IMR-90 (cell line): ENCODE measurements around the gene KRT38. TPM values are rescaled to one million over a fixed set of nuclear protein-coding genes. Genes with fewer than 3 reads are reported as not detected.

Experiments
- ATAC-seq: fragments of 200-7000 bp; cut with Tn5 transposase; 2 replicates; pipeline ENCODE4 v1.9.1; 2020; ENCODE audit warnings: low read depth, mild to moderate bottlenecking, moderate library complexity
- BruUV-seq: library from RNA; stranded (reverse); fragments of 400-500 nt; replicated peaks from 2 replicates; lab custom pipeline; 2021; lab: Mats Ljungman, UMichigan
- CTCF ChIA-PET: fragments of 300-600 bp; formaldehyde crosslinking; extraction: SDS; loops from one replicate; lab custom pipeline; 2021; ENCODE audit warnings: antibody characterized with exemption; lab: Yijun Ruan, JAX
- POLR2A ChIA-PET: fragments of 300-600 bp; sonication (Branson Sonifier 250); formaldehyde crosslinking; loops from one replicate; lab custom pipeline; 2022; ENCODE audit warnings: antibody characterized with exemption; ENCODE audit not compliant: unreplicated experiment; lab: Charles Lee
- DNase-seq: peaks from one replicate; pipeline ENCODE4 v3.0.0; 2013
- H2AFZ ChIP-seq: replicated peaks from 2 replicates; pipeline ENCODE3; 2013; ENCODE audit warnings: low read length, mild to moderate bottlenecking; ENCODE audit not compliant: poor library complexity
- H2AK5ac ChIP-seq: 2 replicates; pipeline ENCODE4 v1.6.1; 2013; ENCODE audit warnings: low read depth, low read length, inconsistent platforms
- H2AK9ac ChIP-seq: replicated peaks from 2 replicates; pipeline ENCODE3; 2013; ENCODE audit warnings: mild to moderate bottlenecking, low read depth, low read length, moderate library complexity; ENCODE audit not compliant: poor library complexity
- H2BK120ac ChIP-seq: 2 replicates; pipeline ENCODE4 v1.6.1; 2013; ENCODE audit warnings: low read depth, low read length, inconsistent platforms
- H2BK15ac ChIP-seq: 3 replicates; pipeline ENCODE4 v1.6.1; 2013; ENCODE audit warnings: low read depth, low read length, inconsistent platforms
- H2BK20ac ChIP-seq: 2 replicates; pipeline ENCODE4 v1.6.1; 2013; ENCODE audit warnings: low read depth, mild to moderate bottlenecking, inconsistent platforms, low read length, moderate library complexity
- H2BK5ac ChIP-seq: 2 replicates; pipeline ENCODE4 v1.6.1; 2013; ENCODE audit warnings: mild to moderate bottlenecking, low read depth, low read length, inconsistent platforms; ENCODE audit not compliant: poor library complexity, severe bottlenecking
- H3K14ac ChIP-seq: replicated peaks from 2 replicates; pipeline ENCODE4 v1.6.1; 2013; ENCODE audit warnings: low read depth, low read length, inconsistent platforms
- H3K18ac ChIP-seq: 2 replicates; pipeline ENCODE4 v1.6.1; 2013; ENCODE audit warnings: low read depth, low read length, control low read depth
- H3K23ac ChIP-seq: 2 replicates; pipeline ENCODE4 v1.6.1; 2013; ENCODE audit warnings: low read depth, low read length, inconsistent platforms
- H3K27ac ChIP-seq: 2 replicates; pipeline ENCODE4 v1.5.1; 2013; ENCODE audit warnings: mild to moderate bottlenecking, control low read depth, low read length; ENCODE audit not compliant: insufficient read depth
- H3K27me3 ChIP-seq: 2 replicates; pipeline ENCODE4 v1.6.1; 2013; ENCODE audit warnings: low read length; ENCODE audit not compliant: control insufficient read depth, insufficient read depth
- H3K36me3 ChIP-seq: 2 replicates; pipeline ENCODE4 v1.6.1; 2013; ENCODE audit warnings: low read length, mixed read lengths; ENCODE audit not compliant: control insufficient read depth, insufficient read depth
- H3K4ac ChIP-seq: 2 replicates; pipeline ENCODE4 v1.6.1; 2013; ENCODE audit warnings: low read depth, low read length, inconsistent platforms
- H3K4me1 ChIP-seq: 2 replicates; pipeline ENCODE4 v1.6.1; 2013; ENCODE audit warnings: low read length, mixed read lengths; ENCODE audit not compliant: control insufficient read depth, insufficient read depth
- H3K4me2 ChIP-seq: 2 replicates; pipeline ENCODE4 v1.6.1; 2013; ENCODE audit warnings: low read depth, mild to moderate bottlenecking, control low read depth, low read length, moderate library complexity
- H3K4me3 ChIP-seq: 2 replicates; pipeline ENCODE4 v1.5.1; 2013; ENCODE audit warnings: low read depth, mild to moderate bottlenecking, control low read depth, low read length, moderate library complexity; ENCODE audit not compliant: insufficient read depth
- H3K56ac ChIP-seq: 2 replicates; pipeline ENCODE4 v1.6.1; 2013; ENCODE audit warnings: low read length, inconsistent platforms; ENCODE audit not compliant: insufficient read depth; ENCODE audit errors: extremely low read depth
- H3K79me1 ChIP-seq, 2 experiments: 2 replicates each; pipeline ENCODE4 v1.6.1; 2013; ENCODE audit warnings: low read length in 2 of 2, inconsistent platforms in 1 of 2, low read depth in 1 of 2
- H3K9ac ChIP-seq: 2 replicates; pipeline ENCODE4 v1.6.1; 2013; ENCODE audit warnings: low read depth, low read length, control low read depth
- H3K9me1 ChIP-seq: 2 replicates; pipeline ENCODE4 v1.6.1; 2013; ENCODE audit warnings: low read length, inconsistent platforms; ENCODE audit not compliant: insufficient read depth
- H3K9me3 ChIP-seq: 2 replicates; pipeline ENCODE4 v1.6.1; 2013; ENCODE audit warnings: low read length; ENCODE audit not compliant: control insufficient read depth, insufficient read depth
- H4K20me1 ChIP-seq: 2 replicates; pipeline ENCODE4 v1.6.1; 2013; ENCODE audit warnings: low read length, inconsistent platforms; ENCODE audit not compliant: insufficient read depth
- H4K5ac ChIP-seq: 2 replicates; pipeline ENCODE4 v1.6.1; 2013; ENCODE audit warnings: mild to moderate bottlenecking, low read depth, low read length, control low read depth
- H4K8ac ChIP-seq, 2 experiments: 2 replicates each; pipeline ENCODE4 v1.6.1; 2013; ENCODE audit warnings: low read depth in 2 of 2, low read length in 2 of 2, control low read depth in 1 of 2, inconsistent platforms in 1 of 2
- H4K91ac ChIP-seq: 2 replicates; pipeline ENCODE4 v1.6.1; 2013; ENCODE audit warnings: low read depth, low read length, inconsistent platforms; ENCODE audit not compliant: insufficient read depth
- CEBPB ChIP-seq: IDR thresholded peaks from 2 replicates; pipeline ENCODE4 v1.6.1; 2012; ENCODE audit warnings: low read depth, low read length, improper control_type of control experiment
- CHD1 ChIP-seq: IDR thresholded peaks from 2 replicates; pipeline ENCODE4 v1.6.1; 2012; ENCODE audit warnings: low read depth, low read length, improper control_type of control experiment
- FOS ChIP-seq: fragments of 150-350 bp; IDR thresholded peaks from 2 replicates; pipeline ENCODE4 v1.6.1; 2016; ENCODE audit warnings: low read depth, low read length
- MAFK ChIP-seq: IDR thresholded peaks from 2 replicates; pipeline ENCODE4 v1.6.1; 2012; ENCODE audit warnings: low read depth, low read length, improper control_type of control experiment
- MAZ ChIP-seq: IDR thresholded peaks from 2 replicates; pipeline ENCODE4 v1.6.1; 2012; ENCODE audit warnings: low read depth, mild to moderate bottlenecking, low read length, improper control_type of control experiment, moderate library complexity, borderline replicate concordance
- MXI1 ChIP-seq: IDR thresholded peaks from 2 replicates; pipeline ENCODE4 v1.6.1; 2012; ENCODE audit warnings: low read depth, mild to moderate bottlenecking, low read length, moderate library complexity, borderline replicate concordance
- NFE2L2 ChIP-seq: fragments of 150-350 bp; IDR thresholded peaks from 2 replicates; pipeline ENCODE4 v1.6.1; 2016; ENCODE audit warnings: low read depth, mild to moderate bottlenecking, low read length
- RCOR1 ChIP-seq: IDR thresholded peaks from 2 replicates; pipeline ENCODE4 v1.6.1; 2012; ENCODE audit warnings: mild to moderate bottlenecking, low read length, improper control_type of control experiment; ENCODE audit not compliant: insufficient replicate concordance
- RFX5 ChIP-seq: IDR thresholded peaks from 2 replicates; pipeline ENCODE4 v1.8.0; 2012; ENCODE audit warnings: low read depth, mild to moderate bottlenecking, low read length, moderate library complexity
- SMC3 ChIP-seq: fragments of 150-350 bp; IDR thresholded peaks from 2 replicates; pipeline ENCODE4 v1.6.1; 2016; ENCODE audit warnings: low read depth, mild to moderate bottlenecking, antibody characterized with exemption, low read length, moderate library complexity
- dilution Hi-C: fragments of 300-500 bp; cut with HindIII; formaldehyde crosslinking; loops from one replicate; pipeline ENCODE4 v1.14.3; 2018; ENCODE audit warnings: low sequenced_read_pairs; ENCODE audit not compliant: unreplicated experiment
- in situ Hi-C: fragments of 300-500 bp; cut with MboI; formaldehyde crosslinking; loops from 3 replicates; pipeline ENCODE4 v1.14.3; 2019; ENCODE audit warnings: low sequenced_read_pairs, inconsistent platforms, mixed read lengths
- intact Hi-C: fragments of 100-400 bp; cut with micrococcal nuclease; formaldehyde crosslinking; loops from 2 replicates; pipeline ENCODE4 v1.10.0; 2022
- polyA plus RNA-seq, 3 experiments: library from polyadenylated mRNA; depleted of rRNA; stranded (reverse); fragments of >200 nt; gene quantifications; 2 replicates each; pipeline ENCODE4 v1.2.3, GENCODE V29; 2012; ENCODE audit warnings: low replicate concordance in 1 of 3
- total RNA-seq: library from RNA; depleted of rRNA; stranded (reverse); fragments of >200 nt; gene quantifications from 2 replicates; pipeline ENCODE4 v1.2.3, GENCODE V29; 2012

Gene KRT38
- total and polyA plus RNA-seq, 2 of the 4 experiments (the other 2 are of a cell fraction), result 0.09 TPM; not detected in 1

GRCh38 chr17:41468346-41468745, 27.6 kb upstream of the KRT38 start:
- in situ Hi-C loops, result no loop called here
- no peak overlapping the region for H3K23ac ChIP-seq
- H3K18ac ChIP-seq, result no peak overlapping the region
- H3K36me3 ChIP-seq, result no peaks in the 10 kb centered on the region
- no peak overlapping the region for H3K56ac ChIP-seq
- no peak overlapping the region for H3K14ac ChIP-seq
- no peaks in the 10 kb centered on the region; the same call in 1 of the 2 replicates for H4K20me1 ChIP-seq
- no peak overlapping the region for H2BK5ac ChIP-seq
- DNase-seq, result no peak
- no peak overlapping the region for H4K5ac ChIP-seq
- H3K4me3 ChIP-seq, result no peak overlapping the region
- intact Hi-C loops, result no loop called here
- H3K27ac ChIP-seq, result no peak overlapping the region
- no peak overlapping the region for H2AK5ac ChIP-seq
- no peak for ATAC-seq
- no TSS peak for BruUV-seq
- no peak overlapping the region for H4K8ac ChIP-seq
- CTCF ChIA-PET, result no interaction called here
- no peak overlapping the region for H3K4ac ChIP-seq
- H3K9ac ChIP-seq, result no peak overlapping the region
- H3K9me3 ChIP-seq, result peaks cover 20% of the 10 kb centered on the region
- no peak overlapping the region for H2BK20ac ChIP-seq
- no peak overlapping the region for H2BK15ac ChIP-seq
- TF ChIP-seq MAFK, result no peak
- TF ChIP-seq SMC3, result no peak
- no peak for TF ChIP-seq MAZ
- no peak for TF ChIP-seq CHD1
- TF ChIP-seq FOS, result no peak
- no peak for TF ChIP-seq RCOR1
- TF ChIP-seq NFE2L2, result no peak
- TF ChIP-seq CEBPB, result no peak
- TF ChIP-seq RFX5, result no peak
- TF ChIP-seq MXI1, result no peak
- no peaks in the 10 kb centered on the region for H3K79me1 ChIP-seq
- no peak overlapping the region for H2BK120ac ChIP-seq
- no peak overlapping the region for H2AFZ ChIP-seq
- no peak overlapping the region for H3K4me2 ChIP-seq
- dilution Hi-C loops, result no loop called here
- POLR2A ChIA-PET, result no interaction called here
- H3K27me3 ChIP-seq, result peaks cover 24% of the 10 kb centered on the region
- H3K4me1 ChIP-seq, result peaks cover 8% of the 10 kb centered on the region
- H2AK9ac ChIP-seq, result no peak overlapping the region
- no peaks in the 10 kb centered on the region for H3K9me1 ChIP-seq
- H4K91ac ChIP-seq, result no peak overlapping the region
